Measurements from ENCODE around the gene TSEN15. TPM values are rescaled to one million over a fixed set of nuclear protein-coding genes. Genes with fewer than 3 reads are reported as not detected.

TSEN15 gene
- total and polyA plus RNA-seq, 9 of the 15 experiments (the other 6 are each of a cell fraction or from before 2014, with no cell fraction given) = 25.6 to 121 (median 91.3) TPM

- TF ChIP-seq ZMIZ1 (IDR thresholded peaks at IDR 0.05; ENCODE audit: low read depth in 2 of 2, low read length in 2 of 2) (peak in 1 of 2 experiments; percentile 96; a peak in 2 of 4 replicates), NCOR1 (IDR thresholded peaks at IDR 0.05) (peak; percentile 96), ZNF274 (IDR thresholded peaks at IDR 0.05; ENCODE audit: borderline replicate concordance, low read depth, low read length) (no peak), ZNF436 (CRISPR knock-in tag; IDR thresholded peaks at IDR 0.05) (no peak), FOXO4 (CRISPR knock-in tag; IDR thresholded peaks at IDR 0.05) (peak; percentile 72; the same call in 1 of the 2 replicates), ZNF717 (CRISPR knock-in tag; IDR thresholded peaks at IDR 0.05) (0 out of 2 replicates have a peak, but pooled peaks have one; percentile 22), CBFB (CRISPR knock-in tag; IDR thresholded peaks at IDR 0.05) (no peak), MEF2A (IDR thresholded peaks at IDR 0.05; ENCODE audit: control insufficient read depth, low read depth, low read length) (peak; percentile 89), EZH2 (IDR thresholded peaks at IDR 0.05; ENCODE audit: borderline replicate concordance, low read depth, low read length) (no peak), SIX5 (IDR thresholded peaks at IDR 0.05; ENCODE audit: borderline replicate concordance in 1 of 2, insufficient read depth in 1 of 2, low read depth in 1 of 2, low read length in 2 of 2) (no peak), HMGN3 (IDR thresholded peaks at IDR 0.05; ENCODE audit: borderline replicate concordance, extremely low read depth, insufficient read length, low read depth, low read length) (peak; percentile 39), SFPQ (IDR thresholded peaks at IDR 0.05; ENCODE audit: low read depth, low read length) (no peak), ARNT (IDR thresholded peaks at IDR 0.05) (peak; percentile 82 to 94; a peak in 3 of 4 replicates), MYBL2 (IDR thresholded peaks at IDR 0.05; ENCODE audit: low read depth) (peak; percentile 93), MYBL2 (CRISPR knock-in tag; IDR thresholded peaks at IDR 0.05; ENCODE audit: borderline replicate concordance) (no peak), ELK3 (CRISPR knock-in tag; IDR thresholded peaks at IDR 0.05) (no peak), KAT8 (IDR thresholded peaks at IDR 0.05; ENCODE audit: low read depth) (no peak), KDM2B (CRISPR knock-in tag; IDR thresholded peaks at IDR 0.05) (no peak), EP400 (IDR thresholded peaks at IDR 0.05) (peak; percentile 85), DIDO1 (tag; IDR thresholded peaks at IDR 0.05; ENCODE audit: low read depth) (no peak; the same call in 1 of the 2 replicates)
These were observed 20.0 kb upstream of the TSEN15 start (continued) for GRCh38 chr1:184031409-184032107.

Data from K562 (cell line).